IPS-15b (cell line): Measurements from ENCODE around the gene ABCC9.

ENCODE experiments used
- H3K27me3 ChIP-seq: one replicate; pipeline ENCODE4 v1.6.1; 2013; ENCODE audit warnings: low read length; ENCODE audit not compliant: control insufficient read depth, insufficient read depth
- H3K36me3 ChIP-seq: one replicate; pipeline ENCODE4 v1.6.1; 2013; ENCODE audit warnings: low read length; ENCODE audit not compliant: control insufficient read depth, insufficient read depth
- H3K4me1 ChIP-seq: one replicate; pipeline ENCODE4 v1.6.1; 2013; ENCODE audit warnings: mild to moderate bottlenecking, low read length; ENCODE audit not compliant: control insufficient read depth, insufficient read depth
- H3K4me3 ChIP-seq: one replicate; pipeline ENCODE4 v1.5.1; 2013; ENCODE audit warnings: low read depth, low read length
- H3K9ac ChIP-seq: one replicate; pipeline ENCODE4 v1.6.1; 2013; ENCODE audit warnings: low read depth, mild to moderate bottlenecking, low read length
- H3K9me3 ChIP-seq: one replicate; pipeline ENCODE4 v1.6.1; 2013; ENCODE audit warnings: mild to moderate bottlenecking, low read length; ENCODE audit not compliant: control insufficient read depth, insufficient read depth

The ABCC9 gene

GRCh38 chr12:21894792-21895595 lies 46.2 kb downstream of the ABCC9 start:
- no peaks in the 10 kb centered on the region for H3K36me3 ChIP-seq
- no peaks in the 10 kb centered on the region for H3K27me3 ChIP-seq
- no peak overlapping the region for H3K9ac ChIP-seq
- no peak overlapping the region for H3K4me3 ChIP-seq
- no peaks in the 10 kb centered on the region for H3K9me3 ChIP-seq
- H3K4me1 ChIP-seq, result no peaks in the 10 kb centered on the region

GRCh38 chr12:21893924-21894323 lies 47.3 kb downstream of the ABCC9 start:
- H3K36me3 ChIP-seq, result no peaks in the 10 kb centered on the region
- no peaks in the 10 kb centered on the region for H3K9me3 ChIP-seq
- H3K4me3 ChIP-seq, result no peak overlapping the region
- no peak overlapping the region for H3K9ac ChIP-seq
- H3K27me3 ChIP-seq, result no peaks in the 10 kb centered on the region
- H3K4me1 ChIP-seq, result no peaks in the 10 kb centered on the region

GRCh38 chr12:21892341-21892740 lies 48.9 kb downstream of the ABCC9 start:
- H3K4me1 ChIP-seq, result no peaks in the 10 kb centered on the region
- H3K9me3 ChIP-seq, result no peaks in the 10 kb centered on the region

GRCh38 chr12:21891751-21892217 lies 49.4 kb downstream of the ABCC9 start:
- no peaks in the 10 kb centered on the region for H3K9me3 ChIP-seq
- no peak overlapping the region for H3K9ac ChIP-seq
- no peaks in the 10 kb centered on the region for H3K4me1 ChIP-seq
- no peaks in the 10 kb centered on the region for H3K27me3 ChIP-seq
- H3K36me3 ChIP-seq, result no peaks in the 10 kb centered on the region
- H3K4me3 ChIP-seq, result no peak overlapping the region

More at GRCh38 chr12:21892341-21892740, 48.9 kb downstream of the ABCC9 start:
- H3K4me3 ChIP-seq, result no peak overlapping the region
- no peak overlapping the region for H3K9ac ChIP-seq
- H3K36me3 ChIP-seq, result no peaks in the 10 kb centered on the region
- no peaks in the 10 kb centered on the region for H3K27me3 ChIP-seq

GRCh38 chr12:21888276-21888863 lies 52.9 kb downstream of the ABCC9 start:
- Histone ChIP-seq H3K9ac (no peak overlapping the region), H3K4me3 (no peak overlapping the region)

GRCh38 chr12:21884936-21885335 lies 56.3 kb downstream of the ABCC9 start:
- no peak overlapping the region for H3K4me3 ChIP-seq
- H3K27me3 ChIP-seq, result no peaks in the 10 kb centered on the region
- H3K9ac ChIP-seq, result no peak overlapping the region
- no peaks in the 10 kb centered on the region for H3K9me3 ChIP-seq
- no peaks in the 10 kb centered on the region for H3K4me1 ChIP-seq
- no peaks in the 10 kb centered on the region for H3K36me3 ChIP-seq

More at GRCh38 chr12:21888276-21888863, 52.9 kb downstream of the ABCC9 start:
- H3K27me3 ChIP-seq, result no peaks in the 10 kb centered on the region
- H3K4me1 ChIP-seq, result no peaks in the 10 kb centered on the region
- no peaks in the 10 kb centered on the region for H3K9me3 ChIP-seq
- no peaks in the 10 kb centered on the region for H3K36me3 ChIP-seq

- no peak overlapping the region for H3K9ac ChIP-seq
- no peaks in the 10 kb centered on the region for H3K4me1 ChIP-seq
- H3K9me3 ChIP-seq, result no peaks in the 10 kb centered on the region
- no peaks in the 10 kb centered on the region for H3K36me3 ChIP-seq
- H3K27me3 ChIP-seq, result no peaks in the 10 kb centered on the region
- no peak overlapping the region for H3K4me3 ChIP-seq
Observed at GRCh38 chr12:21882635-21883034, 58.6 kb downstream of the ABCC9 start.

GRCh38 chr12:21881965-21882364 lies 59.3 kb downstream of the ABCC9 start:
- no peaks in the 10 kb centered on the region for H3K4me1 ChIP-seq
- no peaks in the 10 kb centered on the region for H3K9me3 ChIP-seq
- no peaks in the 10 kb centered on the region for H3K36me3 ChIP-seq
- no peak overlapping the region for H3K4me3 ChIP-seq
- no peak overlapping the region for H3K9ac ChIP-seq
- H3K27me3 ChIP-seq, result no peaks in the 10 kb centered on the region

GRCh38 chr12:21879312-21879711 lies 61.9 kb downstream of the ABCC9 start:
- Histone ChIP-seq H3K36me3 (no peaks in the 10 kb centered on the region), H3K4me3 (no peak overlapping the region), H3K27me3 (no peaks in the 10 kb centered on the region)

GRCh38 chr12:21877293-21877982 lies 63.8 kb downstream of the ABCC9 start:
- no peaks in the 10 kb centered on the region for H3K9me3 ChIP-seq
- H3K27me3 ChIP-seq, result no peaks in the 10 kb centered on the region
- H3K4me3 ChIP-seq, result no peak overlapping the region

More at GRCh38 chr12:21879312-21879711, 61.9 kb downstream of the ABCC9 start:
- no peaks in the 10 kb centered on the region for H3K9me3 ChIP-seq
- H3K4me1 ChIP-seq, result no peaks in the 10 kb centered on the region
- no peak overlapping the region for H3K9ac ChIP-seq

GRCh38 chr12:21865846-21866245 lies 75.4 kb downstream of the ABCC9 start:
- no peaks in the 10 kb centered on the region for H3K36me3 ChIP-seq
- no peak overlapping the region for H3K9ac ChIP-seq
- H3K9me3 ChIP-seq, result no peaks in the 10 kb centered on the region

More at GRCh38 chr12:21877293-21877982, 63.8 kb downstream of the ABCC9 start:
- Histone ChIP-seq H3K4me1 (no peaks in the 10 kb centered on the region), H3K9ac (no peak overlapping the region), H3K36me3 (no peaks in the 10 kb centered on the region)

More at GRCh38 chr12:21865846-21866245, 75.4 kb downstream of the ABCC9 start:
- Histone ChIP-seq H3K4me1 (no peaks in the 10 kb centered on the region), H3K4me3 (no peak overlapping the region), H3K27me3 (no peaks in the 10 kb centered on the region)
